Endothelial cell (in vitro differentiated cells): ENCODE measurements around the gene USF2. TPM values are rescaled to one million over a fixed set of nuclear protein-coding genes. Genes with fewer than 3 reads are reported as not detected.

Experiments used
- DNase-seq: peaks from one replicate; pipeline ENCODE4 v3.0.0; 2021; ENCODE audit warnings: low spot score
- H3K27ac Mint-ChIP-seq: one replicate; pipeline ENCODE4 v1.8.0; 2021; ENCODE audit warnings: mixed read lengths, inconsistent platforms; ENCODE audit not compliant: unreplicated experiment
- H3K27me3 Mint-ChIP-seq: one replicate; pipeline ENCODE4 v1.8.0; 2021; ENCODE audit warnings: mild to moderate bottlenecking, moderate library complexity, mixed read lengths, inconsistent platforms; ENCODE audit not compliant: unreplicated experiment
- H3K36me3 Mint-ChIP-seq: one replicate; pipeline ENCODE4 v1.8.0; 2021; ENCODE audit warnings: mild to moderate bottlenecking, low read depth, mixed read lengths, inconsistent platforms; ENCODE audit not compliant: unreplicated experiment
- H3K4me1 Mint-ChIP-seq: one replicate; pipeline ENCODE4 v1.8.0; 2021; ENCODE audit warnings: mild to moderate bottlenecking, mixed read lengths, inconsistent platforms; ENCODE audit not compliant: unreplicated experiment
- H3K4me3 Mint-ChIP-seq: one replicate; pipeline ENCODE4 v1.8.0; 2021; ENCODE audit warnings: mild to moderate bottlenecking, mixed read lengths, inconsistent platforms; ENCODE audit not compliant: unreplicated experiment
- H3K9me3 Mint-ChIP-seq: one replicate; pipeline ENCODE4 v1.8.0; 2021; ENCODE audit warnings: mixed read lengths, inconsistent platforms; ENCODE audit not compliant: unreplicated experiment
- total RNA-seq: library from RNA; stranded (reverse); fragmentation: NEBNext Ultra II Directional; extraction: Animal tissue kit (Norgen Biotek cat#: 25700); gene quantifications from one replicate; pipeline ENCODE4 v1.2.1, GENCODE V29; 2021; ENCODE audit not compliant: unreplicated experiment
- TF ChIP-seq, protein P1 (sequence below): fragments of 200-600 bp; sonication (generic); IDR thresholded peaks from one replicate; pipeline ENCODE4 v1.5.0; 2021; ENCODE audit warnings: antibody characterized with exemption; ENCODE audit not compliant: unreplicated experiment

Gene USF2
- total RNA-seq, 1 donor from 2014 or later, result 92.2 TPM

GRCh38 chr19:35292421-35293362 is 23.9 kb downstream of the USF2 start:
- Mint-ChIP-seq H3K36me3 (no peaks in the 10 kb centered on the region), H3K4me1 (no peaks in the 10 kb centered on the region), H3K27ac (no peak overlapping the region), H3K9me3 (no peaks in the 10 kb centered on the region), H3K4me3 (no peak overlapping the region), H3K27me3 (peaks cover 3% of the 10 kb centered on the region)
- TF ChIP-seq, protein P1, sequence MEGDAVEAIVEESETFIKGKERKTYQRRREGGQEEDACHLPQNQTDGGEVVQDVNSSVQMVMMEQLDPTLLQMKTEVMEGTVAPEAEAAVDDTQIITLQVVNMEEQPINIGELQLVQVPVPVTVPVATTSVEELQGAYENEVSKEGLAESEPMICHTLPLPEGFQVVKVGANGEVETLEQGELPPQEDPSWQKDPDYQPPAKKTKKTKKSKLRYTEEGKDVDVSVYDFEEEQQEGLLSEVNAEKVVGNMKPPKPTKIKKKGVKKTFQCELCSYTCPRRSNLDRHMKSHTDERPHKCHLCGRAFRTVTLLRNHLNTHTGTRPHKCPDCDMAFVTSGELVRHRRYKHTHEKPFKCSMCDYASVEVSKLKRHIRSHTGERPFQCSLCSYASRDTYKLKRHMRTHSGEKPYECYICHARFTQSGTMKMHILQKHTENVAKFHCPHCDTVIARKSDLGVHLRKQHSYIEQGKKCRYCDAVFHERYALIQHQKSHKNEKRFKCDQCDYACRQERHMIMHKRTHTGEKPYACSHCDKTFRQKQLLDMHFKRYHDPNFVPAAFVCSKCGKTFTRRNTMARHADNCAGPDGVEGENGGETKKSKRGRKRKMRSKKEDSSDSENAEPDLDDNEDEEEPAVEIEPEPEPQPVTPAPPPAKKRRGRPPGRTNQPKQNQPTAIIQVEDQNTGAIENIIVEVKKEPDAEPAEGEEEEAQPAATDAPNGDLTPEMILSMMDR, result no peak
- DNase-seq, result no peak

DNA sequence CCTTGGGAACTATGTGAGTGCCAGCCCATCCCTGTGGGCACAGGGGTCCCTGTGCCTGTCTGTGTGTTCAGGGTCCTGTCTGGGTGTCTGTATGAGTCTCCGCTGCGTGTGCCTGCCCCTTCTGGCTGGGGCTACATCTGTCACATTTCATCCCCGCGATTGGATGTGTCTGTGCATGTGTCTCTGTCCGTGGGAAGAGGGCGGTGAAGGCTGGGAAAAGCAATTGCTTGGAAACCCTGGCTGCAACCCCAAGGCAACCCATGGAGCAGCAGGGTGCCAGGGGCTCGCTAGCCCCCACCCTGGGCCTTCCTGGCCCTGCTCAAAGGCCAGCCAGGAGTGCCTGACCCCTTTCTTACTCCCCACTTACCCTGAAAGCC is 24.6 kb downstream of the USF2 start:
- TF ChIP-seq, protein P1, result no peak
- DNase-seq, result no peak
- Mint-ChIP-seq H3K4me3 (no peak overlapping the region), H3K27ac (no peak overlapping the region), H3K9me3 (no peaks in the 10 kb centered on the region), H3K4me1 (no peaks in the 10 kb centered on the region), H3K27me3 (peaks cover 3% of the 10 kb centered on the region), H3K36me3 (no peaks in the 10 kb centered on the region)

DNA sequence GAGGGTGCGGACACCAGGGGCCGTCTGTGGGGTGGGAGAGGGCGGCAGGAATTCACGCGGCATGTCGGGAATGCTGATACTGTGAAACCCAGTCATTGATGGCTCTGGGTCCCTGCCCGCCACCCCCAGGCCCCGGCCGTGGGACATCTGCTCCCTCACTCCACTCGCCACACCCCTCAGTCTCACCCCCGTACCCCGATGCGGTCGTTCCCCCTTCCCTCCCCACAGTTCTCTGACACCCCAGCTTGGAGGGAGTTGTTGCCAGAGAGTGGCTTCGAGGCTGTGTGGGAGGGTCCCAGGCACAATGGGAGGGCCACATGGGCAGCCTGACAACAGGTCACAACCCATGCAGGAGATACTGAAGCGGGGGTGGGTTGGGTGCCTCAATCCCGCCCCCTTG is 25.0 kb downstream of the USF2 start:
- TF ChIP-seq, protein P1, result no peak
- H3K4me1 Mint-ChIP-seq, result no peaks in the 10 kb centered on the region
- peaks cover 3% of the 10 kb centered on the region for H3K27me3 Mint-ChIP-seq
- H3K36me3 Mint-ChIP-seq, result no peaks in the 10 kb centered on the region
- no peak for DNase-seq
- no peak overlapping the region for H3K4me3 Mint-ChIP-seq
- H3K9me3 Mint-ChIP-seq, result no peaks in the 10 kb centered on the region
- no peak overlapping the region for H3K27ac Mint-ChIP-seq

DNA sequence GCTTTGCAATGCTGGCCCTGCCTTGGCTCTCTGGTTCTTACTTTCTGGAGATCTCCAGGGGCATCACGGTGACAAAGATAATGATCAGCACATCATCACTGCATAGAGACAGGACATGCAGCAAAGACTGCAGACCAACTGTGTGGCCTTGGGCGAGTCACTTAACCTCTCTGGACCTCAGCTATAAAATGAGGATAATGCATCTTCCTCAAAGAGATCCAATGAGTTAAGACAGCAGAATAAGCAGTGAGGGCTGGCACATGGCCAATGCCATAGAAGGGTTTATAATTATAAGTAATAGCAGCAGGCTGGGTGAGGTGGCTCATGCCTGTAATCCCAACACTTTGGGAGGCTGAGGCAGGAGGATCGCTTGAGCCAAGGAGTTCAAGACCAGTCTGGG is 25.6 kb downstream of the USF2 start:
- Mint-ChIP-seq H3K4me1 (no peaks in the 10 kb centered on the region), H3K36me3 (no peaks in the 10 kb centered on the region), H3K27ac (no peak overlapping the region), H3K4me3 (no peak overlapping the region), H3K9me3 (no peaks in the 10 kb centered on the region), H3K27me3 (peaks cover 3% of the 10 kb centered on the region)
- TF ChIP-seq, protein P1, result no peak
- no peak for DNase-seq
